NT2/D1 (cell line): ENCODE results near the gene DCUN1D3.

ENCODE experiments used
- SUZ12 ChIP-seq: IDR thresholded peaks from 2 replicates; pipeline ENCODE4 v1.6.1; 2011; ENCODE audit not compliant: insufficient read length, insufficient read depth; ENCODE audit errors: extremely low read depth
- YY1 ChIP-seq: IDR thresholded peaks from 2 replicates; pipeline ENCODE4 v1.6.1; 2011; ENCODE audit not compliant: insufficient read length, insufficient read depth
- ZNF274 ChIP-seq: IDR thresholded peaks from 2 replicates; pipeline ENCODE4 v1.6.1; 2011; ENCODE audit warnings: mild to moderate bottlenecking, low read depth, low read length

DNA sequence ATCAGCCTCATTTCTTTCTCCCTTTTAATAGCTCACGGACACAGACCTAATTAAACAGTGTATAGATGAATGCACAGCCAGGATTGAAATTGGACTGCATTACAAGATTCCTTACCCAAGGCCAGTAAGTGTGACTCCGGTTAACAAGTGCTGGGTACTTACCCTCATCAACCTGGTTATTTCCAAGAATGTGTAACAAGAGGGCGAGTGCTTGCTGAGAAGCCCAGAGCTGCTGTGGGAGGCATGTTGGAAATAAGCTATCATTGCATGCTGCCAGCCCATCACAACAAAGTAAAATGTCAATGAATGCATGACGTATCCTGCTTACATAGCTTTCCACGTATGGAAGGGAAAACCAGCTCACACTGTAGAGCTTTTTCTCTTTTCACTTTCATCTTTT lies 19.9 kb upstream of the DCUN1D3 start:
- TF ChIP-seq YY1 (no peak), ZNF274 (no peak), SUZ12 (no peak)
